DOHH2 (cell line): Measurements from ENCODE around the gene BHLHA15.

Experiments used
- H3F3A ChIP-seq: fragments of 200-600 bp; sonication (generic), shearing (Covaris generic); 2 replicates; pipeline ENCODE4 v1.6.0; 2016; ENCODE audit warnings: antibody characterized with exemption, mild to moderate bottlenecking; ENCODE audit not compliant: control insufficient read depth, insufficient read depth
- H3K27ac ChIP-seq: fragments of 200-600 bp; sonication (generic); 2 replicates; pipeline ENCODE4 v1.5.1; 2014; ENCODE audit warnings: low read depth, mild to moderate bottlenecking, low read length, moderate library complexity
- H3K27me3 ChIP-seq: fragments of 200-600 bp; sonication (generic); 2 replicates; pipeline ENCODE4 v1.6.1; 2014; ENCODE audit warnings: mild to moderate bottlenecking, low read length, mixed read lengths; ENCODE audit not compliant: control insufficient read depth
- H3K36me3 ChIP-seq: fragments of 200-600 bp; sonication (generic); 2 replicates; pipeline ENCODE4 v1.6.1; 2014; ENCODE audit warnings: mild to moderate bottlenecking, low read length, moderate library complexity, mixed read lengths; ENCODE audit not compliant: control insufficient read depth
- H3K4me1 ChIP-seq: fragments of 200-600 bp; sonication (generic); 2 replicates; pipeline ENCODE4 v1.6.1; 2014; ENCODE audit warnings: mild to moderate bottlenecking, low read length, mixed read lengths; ENCODE audit not compliant: control insufficient read depth
- H3K4me2 ChIP-seq: fragments of 200-600 bp; sonication (generic); 2 replicates; pipeline ENCODE4 v1.6.0; 2014; ENCODE audit warnings: mild to moderate bottlenecking, low read length, moderate library complexity
- H3K4me3 ChIP-seq: fragments of 200-600 bp; sonication (generic); 2 replicates; pipeline ENCODE4 v1.5.1; 2014; ENCODE audit warnings: mild to moderate bottlenecking, low read length, mixed read lengths
- H3K79me2 ChIP-seq: fragments of 200-600 bp; sonication (generic); 2 replicates; pipeline ENCODE4 v1.6.1; 2014; ENCODE audit warnings: mild to moderate bottlenecking, low read length, mixed read lengths; ENCODE audit not compliant: control insufficient read depth
- H3K9me2 ChIP-seq: fragments of 200-600 bp; sonication (generic); replicated peaks from 2 replicates; pipeline ENCODE4 v1.6.1; 2014; ENCODE audit warnings: mild to moderate bottlenecking, low read length, mixed read lengths; ENCODE audit not compliant: control insufficient read depth
- H3K9me3 ChIP-seq: fragments of 200-600 bp; sonication (generic); 2 replicates; pipeline ENCODE4 v1.6.1; 2014; ENCODE audit warnings: antibody characterized with exemption, low read length, mixed read lengths; ENCODE audit not compliant: control insufficient read depth, insufficient read depth
- H4K20me1 ChIP-seq: fragments of 200-600 bp; sonication (generic); 2 replicates; pipeline ENCODE4 v1.6.0; 2014; ENCODE audit warnings: low read depth, mild to moderate bottlenecking, antibody characterized with exemption, low read length, moderate library complexity; ENCODE audit not compliant: control insufficient read depth, insufficient read depth
- EZH2phosphoT487 ChIP-seq: fragments of 200-600 bp; sonication (generic); IDR thresholded peaks from 2 replicates; pipeline ENCODE4 v1.6.1; 2017; ENCODE audit warnings: borderline replicate concordance, mild to moderate bottlenecking, antibody characterized with exemption, low read length, moderate library complexity, mixed read lengths
- TF ChIP-seq, protein P1 (sequence below): fragments of 200-600 bp; sonication (generic); IDR thresholded peaks from one replicate; pipeline ENCODE4 v1.5.1; 2014; ENCODE audit warnings: antibody characterized with exemption, mild to moderate bottlenecking, low read depth, low read length; ENCODE audit not compliant: poor library complexity, severe bottlenecking

The BHLHA15 gene

DNA sequence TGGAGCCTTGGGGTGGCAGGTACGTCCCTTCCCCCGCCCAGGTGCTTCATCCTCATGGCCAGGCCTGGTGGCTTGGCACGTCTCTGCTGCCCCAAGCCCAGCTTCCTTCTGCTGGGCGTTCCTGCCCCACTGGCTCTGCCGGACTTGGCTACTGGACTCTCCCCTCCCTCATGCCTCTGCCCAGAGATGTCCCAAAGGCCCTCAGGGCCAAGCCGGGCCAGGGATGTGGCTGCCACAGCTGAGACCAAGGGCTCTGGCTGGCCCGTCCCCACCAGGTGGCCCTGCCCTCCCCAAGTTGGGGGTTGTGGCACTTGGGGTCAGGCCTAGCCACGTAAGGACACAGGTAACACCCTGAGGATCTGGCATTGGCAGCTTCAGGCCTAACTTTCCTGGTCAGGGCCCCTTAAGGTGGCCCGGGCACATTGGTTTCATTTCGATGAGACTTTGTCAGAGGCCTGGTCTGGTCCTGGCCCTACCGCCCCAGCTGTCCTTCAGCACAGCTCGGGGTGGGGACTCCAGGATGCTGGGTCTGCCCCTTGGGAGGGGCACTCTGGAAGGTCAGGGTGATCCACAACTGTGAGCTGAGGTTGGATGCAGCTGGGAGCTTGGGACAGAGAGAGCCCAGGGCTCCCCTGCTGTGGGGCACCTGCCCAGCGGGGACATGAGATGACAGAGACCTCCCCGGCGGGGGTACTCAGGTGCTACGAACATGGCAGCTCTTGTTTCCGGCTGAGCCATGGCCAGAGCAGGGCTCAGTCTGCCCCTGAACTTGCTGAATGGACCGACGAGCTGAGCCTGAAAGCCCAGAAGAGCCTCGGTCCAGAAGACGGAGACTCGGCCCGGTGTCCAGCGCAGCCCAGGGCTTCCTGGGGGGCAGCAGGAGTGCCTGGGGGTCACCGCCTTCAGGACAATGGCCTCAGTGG is 2.9 kb downstream of the BHLHA15 start:
- TF ChIP-seq EZH2phosphoT487: no peak
- Histone ChIP-seq H3K9me2 (no peaks in the 10 kb centered on the region), H4K20me1 (peaks cover 32% of the 10 kb centered on the region), H3K27me3 (peaks cover 33% of the 10 kb centered on the region), H3K4me1 (peaks cover 20% of the 10 kb centered on the region), H3K9me3 (no peaks in the 10 kb centered on the region), H3K36me3 (no peaks in the 10 kb centered on the region), H3K27ac (no peak overlapping the region), H3F3A (peaks cover 10% of the 10 kb centered on the region), H3K4me2 (no peak overlapping the region), H3K4me3 (no peak overlapping the region), H3K79me2 (no peaks in the 10 kb centered on the region)

DNA sequence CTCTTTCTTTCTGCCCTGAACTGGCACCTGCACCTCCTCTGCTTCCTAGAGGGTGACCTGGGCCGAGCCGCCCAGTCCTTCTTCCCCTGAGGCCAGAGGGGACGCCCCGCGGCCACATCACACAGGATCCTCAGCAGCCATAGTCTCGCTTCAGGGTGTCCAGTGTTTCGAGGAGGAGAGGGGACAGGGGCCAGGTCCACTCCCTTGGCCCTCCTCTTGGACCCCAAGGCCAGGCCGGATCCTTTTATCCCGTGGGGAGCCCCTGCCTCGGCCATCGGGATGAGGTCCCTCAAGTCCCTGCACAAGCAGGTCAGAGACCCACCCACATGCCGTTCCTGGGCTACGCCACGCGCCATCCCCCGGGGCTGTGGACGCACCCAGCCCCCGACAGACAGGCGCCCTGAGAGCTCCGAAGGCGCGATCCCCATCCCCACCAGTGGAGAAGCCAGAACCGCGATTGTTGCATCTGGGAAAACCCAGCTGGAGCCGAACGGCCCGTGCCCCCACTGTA is 3.6 kb downstream of the BHLHA15 start:
- H3K9me2 ChIP-seq: no peaks in the 10 kb centered on the region
- no peaks in the 10 kb centered on the region for H3K79me2 ChIP-seq
- H3K27ac ChIP-seq: no peak overlapping the region
- H3F3A ChIP-seq: peaks cover 13% of the 10 kb centered on the region
- H3K27me3 ChIP-seq: peaks cover 37% of the 10 kb centered on the region
- H4K20me1 ChIP-seq: peaks cover 33% of the 10 kb centered on the region
- H3K4me3 ChIP-seq: no peak overlapping the region
- TF ChIP-seq, protein P1, sequence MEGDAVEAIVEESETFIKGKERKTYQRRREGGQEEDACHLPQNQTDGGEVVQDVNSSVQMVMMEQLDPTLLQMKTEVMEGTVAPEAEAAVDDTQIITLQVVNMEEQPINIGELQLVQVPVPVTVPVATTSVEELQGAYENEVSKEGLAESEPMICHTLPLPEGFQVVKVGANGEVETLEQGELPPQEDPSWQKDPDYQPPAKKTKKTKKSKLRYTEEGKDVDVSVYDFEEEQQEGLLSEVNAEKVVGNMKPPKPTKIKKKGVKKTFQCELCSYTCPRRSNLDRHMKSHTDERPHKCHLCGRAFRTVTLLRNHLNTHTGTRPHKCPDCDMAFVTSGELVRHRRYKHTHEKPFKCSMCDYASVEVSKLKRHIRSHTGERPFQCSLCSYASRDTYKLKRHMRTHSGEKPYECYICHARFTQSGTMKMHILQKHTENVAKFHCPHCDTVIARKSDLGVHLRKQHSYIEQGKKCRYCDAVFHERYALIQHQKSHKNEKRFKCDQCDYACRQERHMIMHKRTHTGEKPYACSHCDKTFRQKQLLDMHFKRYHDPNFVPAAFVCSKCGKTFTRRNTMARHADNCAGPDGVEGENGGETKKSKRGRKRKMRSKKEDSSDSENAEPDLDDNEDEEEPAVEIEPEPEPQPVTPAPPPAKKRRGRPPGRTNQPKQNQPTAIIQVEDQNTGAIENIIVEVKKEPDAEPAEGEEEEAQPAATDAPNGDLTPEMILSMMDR: no peak
- TF ChIP-seq EZH2phosphoT487: no peak
- no peaks in the 10 kb centered on the region for H3K36me3 ChIP-seq
- H3K9me3 ChIP-seq: no peaks in the 10 kb centered on the region
- no peak overlapping the region for H3K4me2 ChIP-seq
- H3K4me1 ChIP-seq: peaks cover 28% of the 10 kb centered on the region

DNA sequence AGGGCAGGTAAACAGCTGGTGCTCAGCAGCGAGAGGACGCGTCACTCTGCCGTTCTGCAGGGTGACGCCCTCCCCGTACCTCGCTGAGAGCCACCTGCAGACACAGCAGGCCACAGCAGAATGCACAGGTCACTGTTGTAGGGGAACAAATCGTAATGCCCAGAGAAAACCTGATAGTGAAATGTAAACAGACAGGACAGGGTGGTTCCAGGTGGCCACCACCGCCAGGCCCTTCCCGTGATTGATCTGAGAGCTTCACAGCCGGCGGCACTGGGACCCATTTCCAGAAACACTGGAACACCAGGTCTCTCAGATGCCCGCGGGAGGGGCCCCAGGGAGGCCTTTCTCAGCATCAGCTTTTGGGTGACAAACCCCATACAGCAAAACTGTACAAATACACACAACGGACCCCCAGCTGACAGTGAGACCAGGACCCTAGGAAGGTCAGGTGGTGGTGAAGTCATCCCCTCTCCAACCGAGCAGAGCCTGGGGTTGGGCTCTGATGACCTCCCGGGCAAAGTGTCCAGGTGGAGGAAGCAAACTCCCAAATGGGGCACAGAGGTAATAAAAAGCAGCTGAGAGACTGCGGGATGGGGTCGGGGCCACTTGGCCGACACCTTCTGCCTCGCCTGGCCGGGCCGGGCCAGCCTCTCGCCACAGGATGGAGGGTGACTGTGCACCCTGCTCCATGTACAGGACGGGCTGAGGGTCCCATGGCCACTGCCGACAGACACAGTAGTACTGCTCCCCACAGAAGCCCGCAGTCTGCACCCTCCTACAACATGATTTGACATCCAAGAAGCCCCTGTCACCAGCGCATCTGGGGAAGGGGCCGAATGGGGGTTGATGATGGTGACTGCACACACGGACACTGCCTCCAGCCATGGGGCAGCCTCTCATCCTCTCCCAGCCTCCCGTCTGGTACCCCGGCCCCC is 4.6 kb downstream of the BHLHA15 start:
- peaks cover 13% of the 10 kb centered on the region for H3F3A ChIP-seq
- H3K79me2 ChIP-seq: no peaks in the 10 kb centered on the region
- no peaks in the 10 kb centered on the region for H3K36me3 ChIP-seq
- no peak overlapping the region for H3K4me3 ChIP-seq
- H3K4me1 ChIP-seq: peaks cover 37% of the 10 kb centered on the region
- no peak overlapping the region for H3K4me2 ChIP-seq
- TF ChIP-seq, protein P1: no peak
- no peak for TF ChIP-seq EZH2phosphoT487
- peaks cover 30% of the 10 kb centered on the region for H4K20me1 ChIP-seq
- H3K27ac ChIP-seq: no peak overlapping the region
- H3K9me2 ChIP-seq: no peaks in the 10 kb centered on the region
- peaks cover 37% of the 10 kb centered on the region for H3K27me3 ChIP-seq
- H3K9me3 ChIP-seq: no peaks in the 10 kb centered on the region
